GM19239 (cell line): ENCODE data around the gene EXTL2.
"Not testable (repeated sequence)": the region's sequence is repeated elsewhere in the genome, so short reads cannot be mapped to it uniquely, and the experiment has no call there.

Source experiments
- DNase-seq: peaks from one replicate; pipeline ENCODE4 v3.0.0; 2011; ENCODE audit warnings: low spot score; ENCODE audit not compliant: insufficient read length
- FAIRE-seq: peaks from 2 replicates; lab custom pipeline; 2011; peaks lifted over from hg19 to GRCh38; lab: Jason Lieb, UNC

Gene EXTL2, protein sequence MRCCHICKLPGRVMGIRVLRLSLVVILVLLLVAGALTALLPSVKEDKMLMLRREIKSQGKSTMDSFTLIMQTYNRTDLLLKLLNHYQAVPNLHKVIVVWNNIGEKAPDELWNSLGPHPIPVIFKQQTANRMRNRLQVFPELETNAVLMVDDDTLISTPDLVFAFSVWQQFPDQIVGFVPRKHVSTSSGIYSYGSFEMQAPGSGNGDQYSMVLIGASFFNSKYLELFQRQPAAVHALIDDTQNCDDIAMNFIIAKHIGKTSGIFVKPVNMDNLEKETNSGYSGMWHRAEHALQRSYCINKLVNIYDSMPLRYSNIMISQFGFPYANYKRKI

DNA sequence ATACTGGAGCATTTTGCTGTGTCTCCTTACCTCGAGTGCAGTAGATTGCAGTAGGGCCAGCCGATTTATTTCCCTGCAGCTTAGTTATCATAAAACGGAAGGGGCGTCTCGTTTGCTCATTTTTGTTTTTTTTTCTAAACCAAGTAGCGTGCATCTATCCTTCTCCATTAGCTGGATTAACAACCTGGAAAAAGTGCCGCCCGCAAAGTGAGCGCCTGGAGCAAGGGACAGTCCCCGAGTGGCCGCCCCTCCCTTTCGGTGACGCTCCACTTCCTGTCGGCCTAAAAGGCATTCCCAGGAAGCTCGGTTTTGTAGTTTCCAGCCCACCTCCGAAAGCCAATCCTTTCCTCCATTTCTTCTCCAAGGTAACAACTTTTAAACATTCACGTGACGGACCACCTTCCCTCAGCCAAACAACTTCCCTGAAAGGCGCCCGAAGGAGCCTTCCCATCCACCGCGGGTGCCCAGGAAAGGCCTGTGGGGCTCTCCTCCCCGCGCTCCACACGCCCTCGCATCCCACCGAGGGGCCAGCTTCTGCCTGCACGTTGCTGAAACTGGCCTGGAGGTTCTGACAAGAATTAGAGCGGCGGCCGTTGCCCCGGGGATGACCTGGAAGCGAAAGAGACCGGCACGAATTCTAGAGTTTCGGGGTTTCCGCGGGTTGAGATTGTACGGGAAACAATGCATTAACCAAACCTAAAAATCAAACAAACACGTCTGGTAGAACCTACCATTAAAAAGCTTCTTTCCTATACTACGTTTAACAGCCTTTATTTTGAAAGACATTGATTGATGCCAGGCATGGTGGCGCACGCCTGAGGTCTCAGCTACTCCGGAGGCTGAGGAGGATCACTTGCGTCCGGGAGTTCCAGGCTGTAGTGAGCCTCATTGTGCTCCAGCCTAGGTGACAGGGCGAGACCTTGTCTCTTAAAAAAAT lies at the start of gene EXTL2:
Gene EXTL2, minus strand, starts transcription at position 240 of the 937 bp plus-strand sequence. CDS start 6,085 bp downstream, outside the sequence.
- DNase-seq (peak; percentile 24), FAIRE-seq (peak; percentile 93)

DNA sequence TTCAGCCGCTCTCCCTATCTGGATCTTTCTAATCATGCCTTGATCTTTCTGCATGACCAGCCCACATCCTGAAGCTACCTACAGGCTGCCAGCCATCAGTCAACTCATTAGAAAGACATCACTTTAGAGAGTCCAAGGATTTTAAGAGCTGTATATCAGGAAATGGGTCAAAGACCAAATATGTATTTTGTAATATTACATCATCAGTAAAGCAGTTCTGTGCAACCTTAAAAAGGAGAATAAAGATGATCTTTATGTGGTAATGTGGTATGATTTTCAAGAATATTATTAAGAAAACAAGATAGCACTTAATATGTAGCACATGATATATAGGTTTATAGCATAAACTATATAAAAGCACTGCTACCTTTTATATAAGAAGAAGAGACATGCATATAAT lies 48.9 kb upstream of the EXTL2 start:
- DNase-seq (no peak), FAIRE-seq (no peak)

DNA sequence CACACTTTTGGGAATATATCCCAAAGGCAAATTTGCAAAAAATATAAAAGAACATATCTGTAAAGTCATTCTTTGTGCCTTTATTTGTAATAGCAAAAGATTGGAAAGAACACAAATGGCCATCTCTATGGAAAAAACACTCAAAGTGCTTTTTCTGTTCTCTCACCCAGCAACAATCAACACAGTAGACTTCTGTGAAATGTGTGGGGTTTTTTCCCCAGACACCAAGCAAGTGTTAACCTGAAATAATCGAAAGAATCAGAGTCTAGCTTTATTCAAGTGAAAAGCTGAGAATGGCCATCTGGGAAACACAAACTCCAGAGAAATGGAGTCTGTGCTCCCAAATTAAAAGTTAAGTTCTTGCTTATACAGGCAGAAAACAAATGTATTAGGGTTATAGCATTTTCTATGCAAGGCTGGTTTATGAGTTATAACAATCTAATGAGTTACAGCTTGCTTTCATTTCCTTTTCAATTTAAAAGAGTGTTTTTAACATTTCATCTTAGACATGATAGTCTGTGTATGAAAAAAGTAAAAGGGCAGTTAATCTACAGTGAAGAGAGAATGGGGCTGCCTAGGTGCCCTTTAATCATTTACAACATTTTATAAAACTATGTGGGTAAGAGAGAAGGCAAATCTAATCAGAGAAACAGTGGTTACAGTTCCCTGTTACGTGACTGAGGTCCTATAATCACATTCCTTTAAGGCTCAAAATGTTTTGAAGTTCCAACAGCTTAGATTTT lies 47.8 kb upstream of the EXTL2 start:
- DNase-seq (no peak), FAIRE-seq (no peak)

GRCh38 chr1:100941580-100942216 lies 47.1 kb upstream of the EXTL2 start:
- peak; percentile 31 for FAIRE-seq
- DNase-seq: no peak

- DNase-seq: no peak
- FAIRE-seq: peak; percentile 59
Measured at GRCh38 chr1:100941098-100941527, 46.5 kb upstream of the EXTL2 start.

DNA sequence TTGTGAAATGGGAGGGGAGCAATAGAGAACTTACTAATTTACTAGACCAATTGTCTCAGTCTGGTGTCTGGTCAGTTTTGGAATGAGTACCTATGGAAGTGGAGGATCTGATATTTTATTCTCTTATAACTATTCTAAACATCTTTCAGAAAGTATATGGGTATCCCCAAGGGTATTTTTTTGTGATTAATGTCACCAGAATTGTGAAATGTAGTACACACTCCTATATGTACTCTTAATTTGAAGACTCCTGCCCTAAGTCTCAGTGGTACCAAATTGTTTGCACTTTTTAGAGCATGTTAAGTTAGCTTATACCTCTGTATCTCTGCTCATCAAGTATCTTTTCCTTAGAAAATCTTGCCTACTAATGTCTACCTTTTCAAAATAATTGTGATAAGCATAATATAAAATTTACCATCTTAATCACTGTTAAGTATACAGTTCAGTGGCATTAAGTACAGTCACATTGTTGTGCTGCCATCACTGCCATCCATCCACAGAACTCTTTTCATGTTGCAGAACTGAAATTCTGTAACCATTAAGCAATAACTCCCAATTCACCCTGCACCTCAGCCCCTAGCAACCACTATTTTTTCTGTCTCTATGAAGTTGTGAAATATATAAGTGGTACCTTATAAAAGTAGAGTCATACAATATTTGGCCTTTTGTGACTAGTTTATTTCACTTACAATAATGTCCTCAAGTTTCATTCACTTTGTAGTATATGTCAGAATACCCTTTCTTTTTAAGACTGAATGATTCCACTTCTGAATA lies 41.7 kb upstream of the EXTL2 start:
- peak; percentile 52 for FAIRE-seq

DNA sequence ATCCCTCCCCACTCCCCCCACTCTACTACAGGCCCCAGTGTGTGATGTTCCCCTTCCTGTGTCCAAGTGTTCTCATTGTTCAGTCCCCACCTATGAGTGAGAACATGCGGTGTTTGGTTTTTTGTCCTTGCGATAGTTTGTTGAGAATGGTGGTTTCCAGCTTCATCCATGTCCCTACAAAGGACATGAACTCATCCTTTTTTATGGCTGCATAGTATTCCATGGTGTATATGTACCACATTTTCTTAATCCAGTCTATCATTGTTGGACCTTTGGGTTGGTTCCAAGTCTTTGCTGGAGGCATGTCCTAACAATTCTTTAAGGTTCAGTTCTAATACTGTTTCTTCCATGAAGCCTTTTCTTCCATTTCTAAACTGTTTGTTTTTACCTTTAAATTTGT lies 38.9 kb upstream of the EXTL2 start:
- DNase-seq, FAIRE-seq: not testable (repeated sequence)

More for the DNA sequence above, 41.7 kb upstream of the EXTL2 start:
- no peak for DNase-seq

- FAIRE-seq: no peak
- no peak for DNase-seq
Measured at GRCh38 chr1:100931716-100932115, 37.1 kb upstream of the EXTL2 start.

- DNase-seq: no peak
- FAIRE-seq: no peak
Measured at GRCh38 chr1:100930494-100930893, 35.9 kb upstream of the EXTL2 start.

DNA sequence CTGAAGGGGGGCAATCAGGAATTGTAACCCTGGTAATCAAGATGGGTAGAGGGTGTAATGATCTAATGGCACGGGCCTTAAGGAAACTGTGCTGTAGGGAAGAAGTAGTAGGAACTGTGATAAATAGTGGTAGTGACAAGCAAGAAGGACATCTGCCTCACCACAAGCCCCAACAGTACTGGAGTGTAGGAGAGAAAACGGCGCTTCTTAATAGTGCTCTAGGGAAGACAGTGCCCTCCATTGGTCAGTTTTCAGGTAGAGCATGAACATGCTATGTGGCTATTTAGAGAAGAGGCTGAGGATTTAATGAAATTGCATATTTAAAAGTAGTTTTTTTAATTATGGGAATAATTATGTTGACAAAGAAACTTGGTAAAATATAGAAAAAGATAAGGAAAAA lies 33.5 kb upstream of the EXTL2 start:
- FAIRE-seq (peak; percentile 39), DNase-seq (no peak)

GRCh38 chr1:100927276-100927675 lies 32.6 kb upstream of the EXTL2 start:
- FAIRE-seq (peak; percentile 8), DNase-seq (no peak)

- DNase-seq (no peak), FAIRE-seq (no peak)
Measured at GRCh38 chr1:100926240-100926639, 31.6 kb upstream of the EXTL2 start.

DNA sequence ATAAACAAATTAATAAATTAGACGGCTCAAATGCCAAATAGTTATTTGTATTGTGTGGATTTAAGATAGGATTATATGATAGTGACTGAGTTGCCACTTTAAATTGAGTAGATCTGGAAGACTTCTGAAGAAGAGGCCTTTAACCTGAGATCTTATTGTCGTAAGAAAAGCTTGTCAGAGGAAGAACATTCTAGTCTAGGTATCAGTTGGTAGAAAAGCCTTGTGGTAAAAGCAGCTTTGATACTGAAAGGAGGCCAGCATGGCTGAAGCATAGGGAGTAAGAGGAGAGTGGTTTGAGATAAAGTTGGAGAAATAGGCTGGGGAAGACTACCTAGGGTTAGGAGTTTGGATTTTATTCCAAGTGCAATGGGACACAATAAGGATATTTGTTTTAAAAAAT lies 30.3 kb upstream of the EXTL2 start:
- no peak for DNase-seq
- no peak for FAIRE-seq

DNA sequence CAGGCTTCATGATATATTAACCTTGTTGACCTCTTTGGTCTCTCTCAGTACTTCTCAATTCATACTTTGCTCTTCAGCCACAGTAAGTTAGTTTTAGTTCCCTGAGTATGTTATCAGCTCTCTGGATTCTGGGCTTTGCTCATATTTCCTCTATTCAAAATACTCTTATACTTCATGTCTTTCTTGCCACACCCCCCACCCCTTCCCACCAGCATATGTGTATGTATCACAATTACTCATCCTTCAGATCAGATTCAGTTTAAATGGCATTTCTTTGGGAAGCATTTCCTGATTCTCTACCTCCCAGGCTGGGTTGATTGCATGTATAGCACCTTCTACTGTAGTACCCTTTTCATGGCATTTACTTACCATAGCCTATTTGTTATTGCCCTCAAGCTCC lies 29.6 kb upstream of the EXTL2 start:
- FAIRE-seq (peak; percentile 82), DNase-seq (no peak)

DNA sequence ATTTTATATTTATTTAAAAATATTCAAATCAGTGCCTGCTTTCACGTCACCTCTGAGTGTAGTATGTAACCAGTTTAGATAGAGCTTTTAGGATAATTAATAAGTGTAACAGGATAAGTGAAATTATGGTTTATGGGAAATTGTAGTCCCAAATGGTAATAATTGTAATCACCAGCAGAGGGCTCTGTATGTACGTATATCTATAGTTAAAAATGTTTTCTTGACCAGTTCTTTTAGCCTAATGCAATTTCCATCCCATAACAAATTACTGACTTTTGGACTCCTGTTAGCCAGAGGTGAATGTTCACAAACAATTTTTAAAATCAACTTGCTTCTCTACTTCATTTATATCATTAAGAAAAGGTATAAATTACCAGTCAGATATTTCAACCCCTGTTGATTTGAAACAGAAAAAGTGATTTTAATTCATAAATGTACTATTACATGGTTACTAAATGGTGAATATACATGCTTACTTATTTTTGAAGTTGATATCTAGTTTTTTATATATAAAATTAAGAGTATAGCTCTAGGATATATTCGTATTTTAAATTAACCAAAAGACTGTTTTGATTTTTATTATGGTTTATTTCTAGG lies 26.6 kb upstream of the EXTL2 start:
- peak; percentile 95 for FAIRE-seq
- DNase-seq: no peak

GRCh38 chr1:100912019-100912418 lies 17.4 kb upstream of the EXTL2 start:
- DNase-seq (no peak), FAIRE-seq (no peak)

GRCh38 chr1:100909018-100909417 lies 14.4 kb upstream of the EXTL2 start:
- no peak for DNase-seq
- FAIRE-seq: no peak

DNA sequence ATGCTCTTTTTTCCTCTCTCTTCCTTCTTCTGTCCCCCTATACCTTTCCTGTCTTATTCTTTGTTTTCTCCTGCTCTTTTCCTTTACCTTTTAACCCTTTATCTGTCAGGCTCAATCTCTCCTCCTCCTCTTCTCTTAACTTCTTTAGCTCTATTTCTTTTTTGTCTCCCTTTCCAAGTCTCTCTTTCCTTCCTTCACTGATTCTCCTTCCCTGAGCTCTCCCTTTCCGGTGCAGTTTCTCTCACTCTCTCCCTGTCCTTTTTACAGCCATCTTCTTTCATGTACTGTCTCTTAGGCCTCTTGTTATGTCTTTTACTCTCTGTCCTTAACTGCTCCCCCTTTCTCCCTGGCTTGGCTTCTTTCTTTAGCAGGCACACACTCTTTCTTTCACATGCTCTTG lies 13.2 kb upstream of the EXTL2 start:
- FAIRE-seq (no peak), DNase-seq (no peak)

- no peak for DNase-seq
- no peak for FAIRE-seq
Measured at GRCh38 chr1:100905181-100905580, 10.5 kb upstream of the EXTL2 start.
